ENCODE results near the gene PLEKHN1. TPM values are rescaled to one million over a fixed set of nuclear protein-coding genes. Genes with fewer than 3 reads are reported as not detected.

PLEKHN1 gene
- total RNA-seq, 1 experiment from 2014 or later, result 9.1 TPM

DNA sequence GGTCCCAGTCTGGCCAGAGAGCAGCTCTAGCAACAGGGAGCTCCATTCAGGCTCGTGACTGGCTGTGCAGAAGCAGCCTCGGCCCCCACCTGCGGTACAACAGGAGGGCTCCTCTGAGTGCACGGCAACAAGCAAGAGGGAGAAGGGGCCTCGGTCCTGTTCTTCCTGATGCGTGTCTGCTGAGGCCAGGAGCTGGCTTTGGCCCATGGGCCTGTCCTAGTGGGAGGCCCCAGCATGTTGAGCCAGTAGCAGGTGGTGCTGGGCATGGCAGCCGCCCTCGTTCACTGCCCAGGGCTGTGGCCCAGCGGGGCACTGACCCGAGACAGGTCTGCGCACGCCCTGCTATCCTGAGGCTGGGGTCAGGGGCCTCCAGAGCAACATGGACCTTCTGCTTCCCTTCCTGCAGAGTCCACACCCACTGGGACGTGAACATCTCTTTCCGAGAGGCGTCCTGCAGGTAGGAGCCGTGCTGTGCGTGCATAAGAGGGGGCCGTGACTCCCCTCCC, 35.6 kb upstream of the PLEKHN1 start:
- Histone ChIP-seq H3K9me3 (ENCODE audit: insufficient read depth, low read depth) (no peaks in the 10 kb centered on the region), H3K4me1 (replicated peaks; ENCODE audit: insufficient read depth) (peaks cover 21% of the 10 kb centered on the region), H3K27ac (no peak overlapping the region), H3K79me2 (ENCODE audit: low read depth) (no peaks in the 10 kb centered on the region), H3K36me3 (ENCODE audit: low read depth) (no peaks in the 10 kb centered on the region), H4K20me1 (ENCODE audit: insufficient read depth) (no peaks in the 10 kb centered on the region; the same call in 1 of the 2 replicates), H3K9me2 (ENCODE audit: insufficient read depth) (no peaks in the 10 kb centered on the region), H2AFZ (no peak overlapping the region), H3F3A (ENCODE audit: insufficient read depth, low read depth) (peaks cover 31% of the 10 kb centered on the region), H3K27me3 (ENCODE audit: insufficient read depth, low read depth) (peaks cover 32% of the 10 kb centered on the region), H3K4me2 (no peak overlapping the region), H3K4me3 (no peak overlapping the region)
- no peak for TF ChIP-seq CTCF (conservative IDR thresholded peaks at IDR 0.05)
- no peak for TF ChIP-seq EZH2 (IDR thresholded peaks at IDR 0.05; ENCODE audit: low read depth)
- ChIA-PET POLR2A (ENCODE audit: unreplicated experiment) (no interaction called here), CTCF (no interaction called here)
- DNase-seq, result no peak
- BruUV-seq (replicated peaks), result no TSS peak
- intact Hi-C loops (cut with micrococcal nuclease; ENCODE audit: unreplicated experiment), result no loop called here

DNA sequence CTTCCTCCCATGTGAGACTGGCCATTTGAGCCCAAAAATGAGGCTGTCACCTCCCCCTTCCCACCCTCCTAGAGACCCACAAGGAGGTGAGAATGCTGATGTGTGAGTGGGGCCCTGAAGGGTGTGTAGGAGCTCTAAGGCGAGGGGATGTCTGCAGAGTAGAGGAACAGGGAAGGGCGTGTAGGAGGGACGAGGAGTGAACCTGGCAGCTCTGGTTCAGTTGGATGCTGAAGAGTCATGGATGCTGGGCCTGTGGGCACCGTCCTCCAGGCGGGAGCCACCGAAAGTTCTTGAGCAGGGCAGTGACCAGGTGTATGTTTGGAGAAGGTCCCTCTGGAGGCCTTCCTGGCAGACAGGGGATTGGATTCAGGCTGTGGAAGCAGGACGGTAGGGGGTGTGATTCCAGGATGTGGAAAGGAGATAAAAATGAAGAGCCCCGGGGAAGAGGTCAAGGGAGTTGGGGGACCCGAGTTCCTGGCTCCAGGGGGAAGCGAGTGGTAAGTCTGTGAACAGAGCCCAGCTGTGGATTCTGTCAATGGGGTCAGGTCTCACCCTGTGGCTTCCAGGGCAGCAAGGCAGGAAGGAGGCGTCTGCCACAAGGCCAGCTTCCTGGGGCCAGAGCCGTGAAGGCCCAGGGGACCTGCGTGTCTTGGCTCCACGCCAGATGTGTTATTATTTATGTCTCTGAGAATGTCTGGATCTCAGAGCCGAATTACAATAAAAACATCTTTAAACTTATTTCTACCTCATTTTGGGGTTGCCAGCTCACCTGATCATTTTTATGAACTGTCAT, 34.7 kb upstream of the PLEKHN1 start:
- no peak overlapping the region for H3K4me3 ChIP-seq
- no peak overlapping the region for H2AFZ ChIP-seq
- POLR2A ChIA-PET (ENCODE audit: unreplicated experiment), result no interaction called here
- H3K27ac ChIP-seq, result no peak overlapping the region
- no peaks in the 10 kb centered on the region for H3K79me2 ChIP-seq (ENCODE audit: low read depth)
- no peaks in the 10 kb centered on the region for H3K9me2 ChIP-seq (ENCODE audit: insufficient read depth)
- intact Hi-C loops (cut with micrococcal nuclease; ENCODE audit: unreplicated experiment), result no loop called here
- H3K4me2 ChIP-seq, result no peak overlapping the region
- H3K4me1 ChIP-seq (replicated peaks; ENCODE audit: insufficient read depth), result peaks cover 22% of the 10 kb centered on the region
- CTCF ChIA-PET, result no interaction called here
- BruUV-seq (replicated peaks), result no TSS peak
- no peaks in the 10 kb centered on the region for H3K36me3 ChIP-seq (ENCODE audit: low read depth)
- TF ChIP-seq EZH2 (IDR thresholded peaks at IDR 0.05; ENCODE audit: low read depth), result no peak
- no peaks in the 10 kb centered on the region for H3K9me3 ChIP-seq (ENCODE audit: insufficient read depth, low read depth)
- H3K27me3 ChIP-seq (ENCODE audit: insufficient read depth, low read depth), result peaks cover 32% of the 10 kb centered on the region
- peaks cover 33% of the 10 kb centered on the region for H3F3A ChIP-seq (ENCODE audit: insufficient read depth, low read depth)
- no peak for DNase-seq
- no peaks in the 10 kb centered on the region; the same call in 1 of the 2 replicates for H4K20me1 ChIP-seq (ENCODE audit: insufficient read depth)

- Histone ChIP-seq H3K4me1 (replicated peaks; ENCODE audit: insufficient read depth) (peaks cover 22% of the 10 kb centered on the region), H3K4me2 (no peak overlapping the region), H3F3A (ENCODE audit: insufficient read depth, low read depth) (peaks cover 33% of the 10 kb centered on the region), H3K27ac (no peak overlapping the region), H4K20me1 (ENCODE audit: insufficient read depth) (no peaks in the 10 kb centered on the region; the same call in 1 of the 2 replicates), H3K79me2 (ENCODE audit: low read depth) (no peaks in the 10 kb centered on the region), H3K36me3 (ENCODE audit: low read depth) (no peaks in the 10 kb centered on the region), H2AFZ (no peak overlapping the region), H3K9me2 (ENCODE audit: insufficient read depth) (no peaks in the 10 kb centered on the region), H3K4me3 (no peak overlapping the region), H3K9me3 (ENCODE audit: insufficient read depth, low read depth) (no peaks in the 10 kb centered on the region), H3K27me3 (ENCODE audit: insufficient read depth, low read depth) (peaks cover 27% of the 10 kb centered on the region)
- no peak for DNase-seq
- BruUV-seq (replicated peaks), result no TSS peak
- intact Hi-C loops (cut with micrococcal nuclease; ENCODE audit: unreplicated experiment), result no loop called here
- ChIA-PET POLR2A (ENCODE audit: unreplicated experiment) (no interaction called here), CTCF (no interaction called here)
- TF ChIP-seq CTCF (conservative IDR thresholded peaks at IDR 0.05), result no peak
- TF ChIP-seq EZH2 (IDR thresholded peaks at IDR 0.05; ENCODE audit: low read depth), result no peak
Measured at GRCh38 chr1:932173-932510, 34.1 kb upstream of the PLEKHN1 start.
